K562 (cell line): ENCODE results near the gene S100A10. TPM values are rescaled to one million over a fixed set of nuclear protein-coding genes. Genes with fewer than 3 reads are reported as not detected.
A peak's percentile ranks its signal among the peaks of the same experiment; 100 is the strongest.

Experiments used
- ATAC-seq: fragments of 200-7000 bp; cut with Tn5 transposase; 3 replicates; pipeline ENCODE4 v1.9.1; 2020; ENCODE audit warnings: moderate library complexity
- BruUV-seq: library from RNA; stranded (reverse); fragments of 400-500 nt; replicated peaks from 2 replicates; lab custom pipeline; 2021; lab: Mats Ljungman, UMichigan
- CTCF ChIA-PET: fragments of 300-600 bp; formaldehyde crosslinking; extraction: SDS; loops from one replicate; lab custom pipeline; 2021; ENCODE audit warnings: low intra/inter-chr PET ratio; lab: Yijun Ruan, JAX
- POLR2A ChIA-PET: fragments of 300-600, 350-650 bp; sonication (Branson Sonifier 250); formaldehyde crosslinking; extraction: SDS; loops from one replicate; lab custom pipeline; 2021; ENCODE audit warnings: antibody characterized with exemption, inconsistent platforms; lab: Yijun Ruan, JAX
- DNase-seq, 4 experiments: peaks; one replicate each; pipeline versions ENCODE4 v3.0.0 to v3.0.0-alpha.2; 2011 to 2018; ENCODE audit warnings: low spot score in 3 of 4, mixed read lengths in 3 of 4; ENCODE audit errors: extremely low read depth in 1 of 4
- FAIRE-seq: peaks from 2 replicates; lab custom pipeline; 2011; peaks lifted over from hg19 to GRCh38; lab: Jason Lieb, UNC
- H2AFZ ChIP-seq: 2 replicates; pipeline ENCODE4 v1.6.0; 2011; ENCODE audit warnings: low read depth, low read length, control low read depth, inconsistent platforms
- H3K27ac ChIP-seq: fragments of 200-600 bp; 3 replicates; pipeline ENCODE4 v1.8.0; 2011; ENCODE audit warnings: low read depth, mild to moderate bottlenecking, control low read depth, inconsistent platforms, low read length, moderate library complexity, mixed read lengths; ENCODE audit errors: extremely low read depth
- H3K27me3 ChIP-seq, 2 experiments: fragments of 300-600 bp in 1 of 2; 2 replicates in 1 of 2; 3 replicates in 1 of 2; pipeline versions ENCODE4 v1.6.0 to v1.8.0; 2011; ENCODE audit warnings: inconsistent platforms in 2 of 2, low read length in 2 of 2, mild to moderate bottlenecking in 1 of 2, mixed read lengths in 1 of 2, moderate library complexity in 1 of 2; ENCODE audit not compliant: control insufficient read depth in 2 of 2, insufficient read depth in 2 of 2
- H3K36me3 ChIP-seq: fragments of 300-600 bp; 3 replicates; pipeline ENCODE4 v1.8.0; 2011; ENCODE audit warnings: mild to moderate bottlenecking, low read length, inconsistent platforms; ENCODE audit not compliant: control insufficient read depth, insufficient read depth
- H3K4me1 ChIP-seq, 2 experiments: fragments of 200-600 bp in 1 of 2; replicated peaks in 1 of 2; 2 replicates in 1 of 2; 3 replicates in 1 of 2; pipeline versions ENCODE4 v1.5.1 to v1.8.0; 2011; ENCODE audit warnings: inconsistent platforms in 2 of 2, low read length in 2 of 2, mild to moderate bottlenecking in 1 of 2, mixed read lengths in 1 of 2, moderate library complexity in 1 of 2; ENCODE audit not compliant: control insufficient read depth in 2 of 2, insufficient read depth in 2 of 2
- H3K4me2 ChIP-seq: 2 replicates; pipeline ENCODE4 v1.6.1; 2011; ENCODE audit warnings: low read length, control low read depth, inconsistent platforms, mixed read lengths; ENCODE audit not compliant: insufficient read depth
- H3K4me3 ChIP-seq: fragments of 200-600 bp; sonication (generic), shearing (Covaris generic); 2 replicates; pipeline ENCODE4 v1.5.1; 2016; ENCODE audit warnings: control low read depth, inconsistent platforms
- H3K79me2 ChIP-seq: fragments of 200-600 bp; 3 replicates; pipeline ENCODE4 v1.8.0; 2011; ENCODE audit warnings: low read length, inconsistent platforms; ENCODE audit not compliant: control insufficient read depth, insufficient read depth
- H3K9ac ChIP-seq, 2 experiments: 2 replicates each; pipeline versions ENCODE4 v1.6.0 to v1.6.1; 2011; ENCODE audit warnings: low read depth in 2 of 2, low read length in 2 of 2, control low read depth in 1 of 2, inconsistent platforms in 1 of 2, mild to moderate bottlenecking in 1 of 2, mixed read lengths in 1 of 2; ENCODE audit not compliant: insufficient read depth in 1 of 2
- H3K9me1 ChIP-seq: one replicate; pipeline ENCODE4 v1.6.0; 2011; ENCODE audit warnings: inconsistent platforms, mild to moderate bottlenecking, low read length, moderate library complexity; ENCODE audit not compliant: control insufficient read depth, insufficient read depth
- H3K9me3 ChIP-seq: replicated peaks from 2 replicates; pipeline ENCODE4 v1.5.1; 2011; ENCODE audit warnings: low read depth, low read length, inconsistent platforms; ENCODE audit not compliant: control insufficient read depth, insufficient read depth
- H4K20me1 ChIP-seq: replicated peaks from 2 replicates; pipeline ENCODE4 v1.6.1; 2011; ENCODE audit warnings: low read length, inconsistent platforms, mixed read lengths; ENCODE audit not compliant: control insufficient read depth, insufficient read depth
- GABPB2 ChIP-seq: fragments of 250-450 bp; sonication (Bioruptor Pico); conservative IDR thresholded peaks from 2 replicates; pipeline ENCODE4 v1.5.1; 2021; ENCODE audit warnings: mild to moderate bottlenecking
- OTX1 ChIP-seq: fragments of 450-650 bp; formaldehyde crosslinking; IDR thresholded peaks from 2 replicates; pipeline ENCODE4 v1.4.0; 2022; ENCODE audit warnings: mild to moderate bottlenecking
- RAD21 ChIP-seq, 2 experiments: fragments of 250-450 bp in 1 of 2; fragments of 450-650 bp in 1 of 2; sonication (Bioruptor Pico) in 1 of 2; formaldehyde crosslinking in 1 of 2; IDR thresholded peaks in 1 of 2; conservative IDR thresholded peaks in 1 of 2; 2 replicates each; pipeline versions ENCODE4 v1.4.0 to v1.8.0; 2020 to 2022; ENCODE audit warnings: mild to moderate bottlenecking in 2 of 2, moderate library complexity in 1 of 2
- WGBS: fragments of 100-300 bp; shearing (Covaris generic); methylation state at CpG from one replicate; pipeline ENCODE4 v1.1.6; 2016; ENCODE audit warnings: low coverage, mixed read lengths; ENCODE audit not compliant: insufficient coverage; ENCODE audit errors: missing lambda C conversion rate; 5-methylcytosine and 5-hydroxymethylcytosine counted together
- in situ Hi-C: fragments of 300-500 bp; cut with MboI; formaldehyde crosslinking; loops from 4 replicates; pipeline ENCODE4 v1.15.0; 2018; ENCODE audit warnings: inconsistent platforms, mixed read lengths
- intact Hi-C: fragments of 100-400 bp; cut with micrococcal nuclease; formaldehyde crosslinking; loops from 2 replicates; pipeline ENCODE4 v1.14.2; 2022
- polyA plus RNA-seq, 8 experiments: library from polyadenylated mRNA; depleted of rRNA in 4 of 8; stranded (reverse) in 5 of 8; unstranded in 3 of 8; fragments of >200 nt; fragmentation: Nextera tagmentation in 2 of 8; fragmentation: Illumina TruSeq in 1 of 8; extraction: Ambion mirVana in 2 of 8; extraction: Trizol in 1 of 8; gene quantifications; 2 replicates each; pipeline versions ENCODE4 v1.2.1 to v1.2.3, GENCODE V29; 2011 to 2014; ENCODE audit warnings: inconsistent platforms in 1 of 8, missing spikeins in 1 of 8
- total RNA-seq, 7 experiments: library from RNA; depleted of rRNA in 6 of 7; stranded (reverse); fragments of >200 nt in 6 of 7; fragmentation: Illumina TruSeq in 2 of 7; extraction: Trizol in 2 of 7; gene quantifications; 2 replicates each; pipeline versions ENCODE4 v1.2.1 to v1.2.3, GENCODE V29; 2011 to 2021; ENCODE audit warnings: low replicate concordance in 1 of 7
- TF ChIP-seq, protein P1 (sequence below), 3 experiments: IDR thresholded peaks in 2 of 3; conservative IDR thresholded peaks in 1 of 3; 2 replicates each; pipeline ENCODE4 v1.5.1; 2011 to 2012; ENCODE audit warnings: low read length in 3 of 3, mild to moderate bottlenecking in 3 of 3, control low read depth in 2 of 3, improper control_type of control experiment in 1 of 3, inconsistent platforms in 1 of 3, low read depth in 1 of 3, mixed read lengths in 1 of 3, moderate library complexity in 1 of 3; ENCODE audit not compliant: insufficient read depth in 2 of 3

S100A10 gene
- total and polyA plus RNA-seq, 9 of the 15 experiments (the other 6 are each of a cell fraction or from before 2014, with no cell fraction given), result 0.32 to 1.6 (median 0.50) TPM; not detected in 3

DNA sequence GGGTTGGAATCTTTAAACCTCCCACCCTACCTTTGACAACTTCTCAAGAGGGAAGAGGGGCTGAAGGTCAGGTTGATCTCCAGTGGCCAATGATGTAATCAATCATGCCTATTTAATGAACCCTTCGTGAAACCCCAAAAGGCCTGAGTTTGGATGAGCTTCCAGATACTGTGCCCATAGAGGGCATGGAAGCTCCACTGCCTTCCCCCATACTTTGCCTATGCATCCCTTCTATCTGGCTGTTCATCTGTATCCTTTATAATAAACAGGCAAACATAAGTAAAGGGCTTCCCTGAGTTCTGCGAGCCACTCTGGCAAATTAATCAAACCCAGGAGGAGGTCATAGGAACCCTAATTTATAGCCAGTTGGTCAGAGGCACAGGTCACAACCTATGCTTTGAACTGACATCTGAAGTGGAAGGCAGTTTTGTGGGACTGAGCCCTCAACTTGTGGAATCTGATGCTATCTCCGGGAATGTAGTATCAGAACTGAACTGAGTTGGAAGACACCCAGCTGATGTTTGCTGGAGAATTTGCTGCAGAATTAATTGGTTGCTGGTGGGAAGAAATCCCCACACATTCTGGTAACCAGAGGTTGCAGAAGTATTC lies 24.8 kb downstream of the S100A10 start:
- H3K27me3 ChIP-seq, result peaks cover 0 to 4% of the 10 kb centered on the region in 2 experiments; a peak in 2 of 5 replicates
- intact Hi-C loops, result loop anchor here (1.0 kb wide), 3 partner anchors 28 to 35 kb away; no protein-coding TSS in a partner anchor
- 24% methylated on average over 3 of the region's 3 CpGs for WGBS
- no peak overlapping the region for H2AFZ ChIP-seq
- no peak for FAIRE-seq
- H3K9me3 ChIP-seq, result no peaks in the 10 kb centered on the region
- no peak for ATAC-seq
- H3K4me3 ChIP-seq, result no peak overlapping the region
- TF ChIP-seq, protein P1, sequence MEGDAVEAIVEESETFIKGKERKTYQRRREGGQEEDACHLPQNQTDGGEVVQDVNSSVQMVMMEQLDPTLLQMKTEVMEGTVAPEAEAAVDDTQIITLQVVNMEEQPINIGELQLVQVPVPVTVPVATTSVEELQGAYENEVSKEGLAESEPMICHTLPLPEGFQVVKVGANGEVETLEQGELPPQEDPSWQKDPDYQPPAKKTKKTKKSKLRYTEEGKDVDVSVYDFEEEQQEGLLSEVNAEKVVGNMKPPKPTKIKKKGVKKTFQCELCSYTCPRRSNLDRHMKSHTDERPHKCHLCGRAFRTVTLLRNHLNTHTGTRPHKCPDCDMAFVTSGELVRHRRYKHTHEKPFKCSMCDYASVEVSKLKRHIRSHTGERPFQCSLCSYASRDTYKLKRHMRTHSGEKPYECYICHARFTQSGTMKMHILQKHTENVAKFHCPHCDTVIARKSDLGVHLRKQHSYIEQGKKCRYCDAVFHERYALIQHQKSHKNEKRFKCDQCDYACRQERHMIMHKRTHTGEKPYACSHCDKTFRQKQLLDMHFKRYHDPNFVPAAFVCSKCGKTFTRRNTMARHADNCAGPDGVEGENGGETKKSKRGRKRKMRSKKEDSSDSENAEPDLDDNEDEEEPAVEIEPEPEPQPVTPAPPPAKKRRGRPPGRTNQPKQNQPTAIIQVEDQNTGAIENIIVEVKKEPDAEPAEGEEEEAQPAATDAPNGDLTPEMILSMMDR (IDR thresholded peaks at IDR 0.05 in 2 of 3, conservative IDR thresholded peaks at IDR 0.05 in 1 of 3; ENCODE audit: insufficient read depth in 2 of 3, low read depth in 1 of 3, low read length in 3 of 3), result peak in 1 of 3 experiments; percentile 15; a peak in 1 of 6 replicates
- TF ChIP-seq RAD21 (CRISPR knock-in tag; conservative IDR thresholded peaks at IDR 0.05 in 1 of 2, IDR thresholded peaks at IDR 0.05 in 1 of 2) (peak in 1 of 2 experiments; percentile 36; a peak in 1 of 4 replicates), GABPB2 (no peak), OTX1 (CRISPR knock-in tag) (no peak)
- TF ChIP-seq, all 486 proteins: peak for 2
- CTCF ChIA-PET, result interaction anchor here (1.0 to 3.5 kb wide), 4 partner anchors 28 to 214 kb away, joined by 3 to 32 read pairs (median 10); no protein-coding TSS in a partner anchor
- peaks cover 3 to 12% of the 10 kb centered on the region in 2 experiments; a peak in 4 of 5 replicates for H3K4me1 ChIP-seq
- H4K20me1 ChIP-seq, result 0 out of 2 replicates have a peak, but pooled peaks cover 3% of the 10 kb centered on the region
- H3K27ac ChIP-seq, result no peak overlapping the region
- POLR2A ChIA-PET, result interaction anchor here (0.7 to 1.4 kb wide), 3 partner anchors 24 to 78 kb away, joined by 3 to 4 read pairs (median 3); no protein-coding TSS in a partner anchor
- H3K9me1 ChIP-seq, result no peaks in the 10 kb centered on the region
- DNase-seq, result no peak
- no TSS peak for BruUV-seq
- H3K36me3 ChIP-seq, result no peaks in the 10 kb centered on the region
- no peak overlapping the region for H3K4me2 ChIP-seq
- in situ Hi-C loops, result no loop called here
- H3K9ac ChIP-seq, result no peak overlapping the region
- no peaks in the 10 kb centered on the region for H3K79me2 ChIP-seq
